Esophagus (tissue), 2 donors: ENCODE results near the gene LGI4. TPM values are rescaled to one million over a fixed set of nuclear protein-coding genes. Genes with fewer than 3 reads are reported as not detected.
"Not testable (repeated sequence)": the region's sequence is repeated elsewhere in the genome, so short reads cannot be mapped to it uniquely, and the experiment has no call there.

ENCODE experiments used
- H3K27ac ChIP-seq, 2 donors: one replicate each; pipeline ENCODE4 v1.5.1; 2013; ENCODE audit warnings: low read depth in 2 of 2, mild to moderate bottlenecking in 2 of 2, inconsistent platforms in 1 of 2, low read length in 1 of 2, moderate library complexity in 1 of 2
- H3K27me3 ChIP-seq, 2 donors: one replicate each; pipeline ENCODE4 v1.6.1; 2013; ENCODE audit warnings: low read length in 2 of 2, control low read depth in 1 of 2, mild to moderate bottlenecking in 1 of 2; ENCODE audit not compliant: insufficient read depth in 2 of 2, control insufficient read depth in 1 of 2
- H3K36me3 ChIP-seq, 2 donors: one replicate each; pipeline ENCODE4 v1.6.1; 2013; ENCODE audit warnings: low read length in 1 of 2; ENCODE audit not compliant: control insufficient read depth in 2 of 2, insufficient read depth in 2 of 2
- H3K4me1 ChIP-seq, 2 donors: one replicate each; pipeline ENCODE4 v1.6.1; 2013; ENCODE audit warnings: low read length in 1 of 2; ENCODE audit not compliant: control insufficient read depth in 2 of 2, insufficient read depth in 2 of 2
- H3K4me3 ChIP-seq, 2 donors: one replicate each; pipeline ENCODE4 v1.5.1; 2013; ENCODE audit warnings: low read length in 2 of 2, mild to moderate bottlenecking in 2 of 2, low read depth in 1 of 2, moderate library complexity in 1 of 2
- H3K9me3 ChIP-seq, 2 donors: one replicate each; pipeline ENCODE4 v1.6.1; 2013; ENCODE audit warnings: mild to moderate bottlenecking in 2 of 2, low read depth in 1 of 2, low read length in 1 of 2, moderate library complexity in 1 of 2; ENCODE audit not compliant: control insufficient read depth in 2 of 2, insufficient read depth in 1 of 2
- WGBS, 2 donors: extraction: QIAGEN DNeasy Blood & Tissue Kit; methylation state at CpG; one replicate each; pipeline ENCODE4 v1.1.7; 2013; 5-methylcytosine and 5-hydroxymethylcytosine counted together
- polyA plus RNA-seq, 2 donors: library from polyadenylated mRNA; stranded (reverse); fragments of 200-250 nt; gene quantifications; one replicate each; pipeline ENCODE4 v1.2.3, GENCODE V29; 2013
- donor health status: healthy with polysubstance abuse.
- donor health status: Bipolar disorder and iron deficiency.

The LGI4 gene
- polyA plus RNA-seq, 2 donors = 6.5 to 10.0 TPM

- 1% methylated on average over 46 to 49 of the region's 49 CpGs for WGBS, 2 donors
- H3K27me3 ChIP-seq = no peaks in the 10 kb centered on the region
Measured at GRCh38 chr19:35154525-35155406, 19.9 kb upstream of the LGI4 start, which contains the start of gene FXYD5. FXYD5 (plus strand) TSS chr19:35154735; CDS start chr19:35155551, 816 bp downstream.

GRCh38 chr19:35153701-35154524 lies 19.1 kb upstream of the LGI4 start:
- H3K27ac ChIP-seq = peak overlapping the region; percentile 35 to 47
- H3K9me3 ChIP-seq = peaks cover 0 to 2% of the 10 kb centered on the region in 2 donors
- 1% methylated on average over 36 of the region's 36 CpGs for WGBS, 2 donors
- H3K36me3 ChIP-seq = no peaks in the 10 kb centered on the region
- H3K27me3 ChIP-seq = no peaks in the 10 kb centered on the region
- peak overlapping the region; percentile 66 to 80 for H3K4me3 ChIP-seq
- H3K4me1 ChIP-seq = peaks cover 0 to 6% of the 10 kb centered on the region in 2 donors

More at GRCh38 chr19:35154525-35155406, 19.9 kb upstream of the LGI4 start, which contains the start of gene FXYD5:
- H3K36me3 ChIP-seq = peaks cover 0 to 3% of the 10 kb centered on the region in 2 donors
- peak within 1 kb of the TSS; percentile 47 to 77 for H3K27ac ChIP-seq
- H3K4me3 ChIP-seq = peak within 1 kb of the TSS; percentile 66 to 80
- H3K9me3 ChIP-seq = peaks cover 0 to 2% of the 10 kb centered on the region in 2 donors
- H3K4me1 ChIP-seq = peaks cover 0 to 6% of the 10 kb centered on the region in 2 donors

DNA sequence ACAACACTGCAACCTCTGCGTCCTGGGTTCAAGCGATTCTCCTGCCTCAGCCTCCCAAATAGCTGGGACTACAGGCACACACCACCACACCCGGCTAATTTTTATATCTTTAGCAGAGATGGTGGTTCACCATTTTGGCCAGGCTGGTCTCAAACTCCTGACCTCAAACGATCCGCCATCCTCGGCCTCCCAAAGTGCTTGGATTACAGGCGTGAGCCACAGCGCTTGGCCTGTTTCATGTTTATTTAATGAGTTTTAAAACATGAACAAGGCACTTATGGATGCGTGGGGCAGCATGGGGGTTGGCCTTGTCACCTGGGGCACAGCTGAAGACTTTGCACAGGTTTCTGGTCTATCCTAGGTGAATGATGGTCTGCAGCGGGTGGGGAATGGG lies 18.3 kb upstream of the LGI4 start:
- not testable (repeated sequence) for H3K27ac ChIP-seq, H3K4me1 ChIP-seq, H3K9me3 ChIP-seq, H3K4me3 ChIP-seq, H3K36me3 ChIP-seq, H3K27me3 ChIP-seq
- WGBS, 2 donors = 58 to 61% methylated on average over 10 of the region's 10 CpGs

GRCh38 chr19:35151273-35152065 lies 16.6 kb upstream of the LGI4 start:
- no peaks in the 10 kb centered on the region for H3K9me3 ChIP-seq
- H3K4me1 ChIP-seq = peaks cover 0 to 6% of the 10 kb centered on the region in 2 donors
- H3K36me3 ChIP-seq = no peaks in the 10 kb centered on the region
- no peaks in the 10 kb centered on the region for H3K27me3 ChIP-seq
- 87 to 89% methylated on average over 20 of the region's 20 CpGs for WGBS, 2 donors
- no peak overlapping the region for H3K4me3 ChIP-seq
- H3K27ac ChIP-seq = no peak overlapping the region

DNA sequence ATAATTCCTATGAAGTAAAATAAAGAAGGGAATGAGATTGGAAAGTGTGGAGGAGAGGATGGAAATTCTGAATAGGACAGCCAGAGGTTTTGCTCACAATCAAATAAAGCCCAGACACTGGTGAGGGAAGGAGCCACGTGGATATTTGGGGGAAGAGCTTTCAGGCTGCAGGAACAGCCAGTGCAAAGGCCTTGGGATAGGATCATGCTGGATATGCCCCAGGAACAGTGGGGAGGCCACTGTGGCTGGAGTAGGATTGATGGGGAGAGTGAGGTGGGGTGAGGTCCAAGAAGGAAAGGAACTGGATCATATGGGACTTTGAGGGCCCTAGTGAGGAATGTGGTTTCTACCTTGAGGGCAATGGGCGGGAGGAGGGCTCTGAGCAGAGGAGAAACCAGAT lies 15.6 kb upstream of the LGI4 start:
- no peak overlapping the region for H3K27ac ChIP-seq
- no peaks in the 10 kb centered on the region for H3K9me3 ChIP-seq
- peaks cover 0 to 6% of the 10 kb centered on the region in 2 donors for H3K4me1 ChIP-seq
- WGBS, 2 donors = 69 to 73% methylated on average over 2 of the region's 2 CpGs
- H3K27me3 ChIP-seq = no peaks in the 10 kb centered on the region
- no peaks in the 10 kb centered on the region for H3K36me3 ChIP-seq
- H3K4me3 ChIP-seq = no peak overlapping the region

- Histone ChIP-seq H3K27me3 (no peaks in the 10 kb centered on the region), H3K4me1 (peaks cover 0 to 2% of the 10 kb centered on the region in 2 donors), H3K36me3 (no peaks in the 10 kb centered on the region), H3K9me3 (no peaks in the 10 kb centered on the region), H3K27ac (no peak overlapping the region), H3K4me3 (no peak overlapping the region)
- WGBS, 2 donors = 86 to 91% methylated on average over 3 of the region's 3 CpGs
Measured at GRCh38 chr19:35149463-35149862, 14.6 kb upstream of the LGI4 start.

GRCh38 chr19:35146746-35147459 lies 12.0 kb upstream of the LGI4 start:
- Histone ChIP-seq H3K9me3 (no peaks in the 10 kb centered on the region), H3K27ac (no peak overlapping the region), H3K36me3 (no peaks in the 10 kb centered on the region), H3K4me1 (peaks cover 0 to 3% of the 10 kb centered on the region in 2 donors), H3K4me3 (no peak overlapping the region), H3K27me3 (no peaks in the 10 kb centered on the region)
- 73 to 74% methylated on average over 7 of the region's 7 CpGs for WGBS, 2 donors

- H3K27ac ChIP-seq = no peak overlapping the region
- no peaks in the 10 kb centered on the region for H3K36me3 ChIP-seq
- no peaks in the 10 kb centered on the region for H3K9me3 ChIP-seq
- H3K4me3 ChIP-seq = no peak overlapping the region
- peaks cover 0 to 5% of the 10 kb centered on the region in 2 donors for H3K4me1 ChIP-seq
- WGBS, 2 donors = 17 to 27% methylated on average over 15 of the region's 15 CpGs
- no peaks in the 10 kb centered on the region for H3K27me3 ChIP-seq
Measured at GRCh38 chr19:35144600-35145436, 10.0 kb upstream of the LGI4 start.
